ENCODE data around the gene FAM76B. TPM values are rescaled to one million over a fixed set of nuclear protein-coding genes. Genes with fewer than 3 reads are reported as not detected.

Gene FAM76B
- total RNA-seq, 2 donors from 2014 or later: 36.5 to 40.2 TPM

GRCh38 chr11:95729462-95729861 is 60.1 kb downstream of the FAM76B start:
- H3K36me3 ChIP-seq (ENCODE audit: control insufficient read depth, insufficient read depth, low read length): no peaks in the 10 kb centered on the region
- H3K4me1 ChIP-seq (ENCODE audit: control insufficient read depth, insufficient read depth, low read length): no peaks in the 10 kb centered on the region
- Mint-ChIP-seq H3K27ac (no peak overlapping the region), H3K4me3 (no peak overlapping the region), H3K9me3 (peaks cover 4% of the 10 kb centered on the region), H3K36me3 (ENCODE audit: low read depth) (no peaks in the 10 kb centered on the region), H3K27me3 (ENCODE audit: insufficient read depth) (no peaks in the 10 kb centered on the region), H3K4me1 (peaks cover 10% of the 10 kb centered on the region)
- H3K27me3 ChIP-seq (ENCODE audit: control insufficient read depth, insufficient read depth, low read length, poor library complexity, severe bottlenecking): no peaks in the 10 kb centered on the region
- H3K4me3 ChIP-seq (ENCODE audit: low read length): peak overlapping the region; percentile 33
- no peak overlapping the region for H3K27ac ChIP-seq (ENCODE audit: low read depth, low read length)
- WGBS, 2 experiments (ENCODE audit: insufficient coverage in 1 of 2, insufficient read length in 1 of 2): 85 to 100% methylated on average over 1 to 6 of the region's 6 CpGs
- no peak for DNase-seq
- no peak overlapping the region for H3K9ac ChIP-seq (ENCODE audit: extremely low read depth, low read length, poor library complexity, severe bottlenecking)
- TF ChIP-seq CTCF (conservative IDR thresholded peaks at IDR 0.05): no peak
- peaks cover 16% of the 10 kb centered on the region for H3K9me3 ChIP-seq (ENCODE audit: control insufficient read depth, low read length)

- no peak overlapping the region for H3K27ac Mint-ChIP-seq
- H3K9me3 Mint-ChIP-seq: peaks cover 5% of the 10 kb centered on the region
- Histone ChIP-seq H3K27ac (ENCODE audit: low read depth, low read length) (no peak overlapping the region), H3K27me3 (ENCODE audit: control insufficient read depth, insufficient read depth, low read length, poor library complexity, severe bottlenecking) (no peaks in the 10 kb centered on the region), H3K9ac (ENCODE audit: extremely low read depth, low read length, poor library complexity, severe bottlenecking) (no peak overlapping the region), H3K36me3 (ENCODE audit: control insufficient read depth, insufficient read depth, low read length) (no peaks in the 10 kb centered on the region), H3K4me1 (ENCODE audit: control insufficient read depth, insufficient read depth, low read length) (no peaks in the 10 kb centered on the region), H3K4me3 (ENCODE audit: low read length) (no peak overlapping the region), H3K9me3 (ENCODE audit: control insufficient read depth, low read length) (peaks cover 16% of the 10 kb centered on the region)
- no peaks in the 10 kb centered on the region for H3K27me3 Mint-ChIP-seq (ENCODE audit: insufficient read depth)
- 100% methylated on average over 1 of the region's 2 CpGs; no CpG with 5 or more reads in 1 of the 2 experiments for WGBS, 2 experiments (ENCODE audit: insufficient coverage in 1 of 2, insufficient read length in 1 of 2)
- TF ChIP-seq CTCF (conservative IDR thresholded peaks at IDR 0.05): no peak
- peaks cover 3% of the 10 kb centered on the region for H3K4me1 Mint-ChIP-seq
- no peak overlapping the region for H3K4me3 Mint-ChIP-seq
- H3K36me3 Mint-ChIP-seq (ENCODE audit: low read depth): no peaks in the 10 kb centered on the region
- DNase-seq: no peak
These were observed 60.8 kb downstream of the FAM76B start for GRCh38 chr11:95728790-95729189.

- Histone ChIP-seq H3K4me3 (ENCODE audit: low read length) (no peak overlapping the region), H3K27me3 (ENCODE audit: control insufficient read depth, insufficient read depth, low read length, poor library complexity, severe bottlenecking) (no peaks in the 10 kb centered on the region), H3K27ac (ENCODE audit: low read depth, low read length) (no peak overlapping the region), H3K4me1 (ENCODE audit: control insufficient read depth, insufficient read depth, low read length) (no peaks in the 10 kb centered on the region), H3K9me3 (ENCODE audit: control insufficient read depth, low read length) (peaks cover 16% of the 10 kb centered on the region), H3K36me3 (ENCODE audit: control insufficient read depth, insufficient read depth, low read length) (no peaks in the 10 kb centered on the region), H3K9ac (ENCODE audit: extremely low read depth, low read length, poor library complexity, severe bottlenecking) (no peak overlapping the region)
- H3K9me3 Mint-ChIP-seq: peaks cover 5% of the 10 kb centered on the region
- no peaks in the 10 kb centered on the region for H3K4me1 Mint-ChIP-seq
- no peaks in the 10 kb centered on the region for H3K36me3 Mint-ChIP-seq (ENCODE audit: low read depth)
- DNase-seq: no peak
- no peaks in the 10 kb centered on the region for H3K27me3 Mint-ChIP-seq (ENCODE audit: insufficient read depth)
- H3K4me3 Mint-ChIP-seq: no peak overlapping the region
- no peak overlapping the region for H3K27ac Mint-ChIP-seq
- TF ChIP-seq CTCF (conservative IDR thresholded peaks at IDR 0.05): no peak
These were observed 61.5 kb downstream of the FAM76B start for GRCh38 chr11:95728094-95728493.
